ENCODE data around the gene IER3.

DNA sequence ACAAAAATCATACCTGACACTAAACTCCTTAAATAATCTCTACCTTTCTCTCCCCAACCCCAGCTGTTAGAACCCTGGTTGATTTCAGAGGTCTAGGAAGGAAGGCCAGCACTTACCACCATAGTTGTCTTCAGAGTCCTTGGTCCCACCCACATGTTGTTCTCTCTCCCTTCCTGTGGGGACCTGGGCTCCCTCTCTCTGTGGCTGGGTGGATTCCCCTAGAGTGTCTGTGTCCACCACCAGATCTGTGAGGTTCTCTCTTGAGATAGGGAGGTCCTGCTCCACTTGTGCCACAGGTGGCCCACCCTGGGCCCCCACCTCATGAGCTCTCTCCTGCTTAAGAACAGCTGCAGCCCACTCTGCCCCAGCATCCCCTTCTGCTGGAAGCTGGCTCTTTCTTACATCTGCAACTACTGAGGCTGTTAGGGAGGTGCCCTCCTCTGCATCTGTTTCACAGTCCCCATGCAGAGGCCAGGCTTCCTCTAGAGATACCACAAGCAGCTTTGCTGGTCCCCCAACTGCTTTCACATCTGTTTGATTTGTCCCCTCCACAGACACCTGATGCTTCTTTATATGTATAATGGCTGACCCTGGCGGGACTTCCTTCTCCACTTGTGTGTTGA lies 32.5 kb downstream of the IER3 start:
- TF ChIP-seq, protein P1, sequence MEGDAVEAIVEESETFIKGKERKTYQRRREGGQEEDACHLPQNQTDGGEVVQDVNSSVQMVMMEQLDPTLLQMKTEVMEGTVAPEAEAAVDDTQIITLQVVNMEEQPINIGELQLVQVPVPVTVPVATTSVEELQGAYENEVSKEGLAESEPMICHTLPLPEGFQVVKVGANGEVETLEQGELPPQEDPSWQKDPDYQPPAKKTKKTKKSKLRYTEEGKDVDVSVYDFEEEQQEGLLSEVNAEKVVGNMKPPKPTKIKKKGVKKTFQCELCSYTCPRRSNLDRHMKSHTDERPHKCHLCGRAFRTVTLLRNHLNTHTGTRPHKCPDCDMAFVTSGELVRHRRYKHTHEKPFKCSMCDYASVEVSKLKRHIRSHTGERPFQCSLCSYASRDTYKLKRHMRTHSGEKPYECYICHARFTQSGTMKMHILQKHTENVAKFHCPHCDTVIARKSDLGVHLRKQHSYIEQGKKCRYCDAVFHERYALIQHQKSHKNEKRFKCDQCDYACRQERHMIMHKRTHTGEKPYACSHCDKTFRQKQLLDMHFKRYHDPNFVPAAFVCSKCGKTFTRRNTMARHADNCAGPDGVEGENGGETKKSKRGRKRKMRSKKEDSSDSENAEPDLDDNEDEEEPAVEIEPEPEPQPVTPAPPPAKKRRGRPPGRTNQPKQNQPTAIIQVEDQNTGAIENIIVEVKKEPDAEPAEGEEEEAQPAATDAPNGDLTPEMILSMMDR (IDR thresholded peaks at IDR 0.05), result no peak
- no peak for TF ChIP-seq POLR2AphosphoS5 (IDR thresholded peaks at IDR 0.05)

Data from stomach (tissue), 4 donors.